Gastrocnemius medialis (tissue), 4 donors: ENCODE measurements around the gene TAF11L11. TPM values are rescaled to one million over a fixed set of nuclear protein-coding genes. Genes with fewer than 3 reads are reported as not detected.
"Not testable (repeated sequence)": the region's sequence is repeated elsewhere in the genome, so short reads cannot be mapped to it uniquely, and the experiment has no call there.

Experiments used
- ATAC-seq, 2 donors: fragments of 150-250 bp; one replicate each; pipeline ENCODE4 v1.9.1; 2016
- DNase-seq, 2 donors: peaks; one replicate each; pipeline ENCODE4 v3.0.0-alpha.2; 2019
- H3K27ac ChIP-seq, 4 donors: fragments of 200-600 bp; sonication (generic); 1 replicate in 1 of 4; 2 replicates in 3 of 4; pipeline ENCODE4 v1.5.1; 2016 to 2018; ENCODE audit warnings: mild to moderate bottlenecking in 2 of 4, moderate library complexity in 1 of 4
- H3K27me3 ChIP-seq, 3 donors: fragments of 200-600 bp; sonication (generic) in 2 of 3; 1 replicate in 1 of 3; 2 replicates in 2 of 3; pipeline versions ENCODE4 v1.5.1 to v1.6.0; 2016 to 2019; ENCODE audit warnings: mild to moderate bottlenecking in 1 of 3, moderate library complexity in 1 of 3
- H3K36me3 ChIP-seq, 2 donors: fragments of 200-600 bp; sonication (generic) in 1 of 2; one replicate each; pipeline ENCODE4 v1.5.1; 2017 to 2018
- H3K4me1 ChIP-seq, 2 donors: fragments of 200-600 bp; sonication (generic) in 1 of 2; one replicate each; pipeline ENCODE4 v1.5.1; 2016 to 2017; ENCODE audit warnings: mild to moderate bottlenecking in 2 of 2
- H3K4me3 ChIP-seq, 4 donors: fragments of 200-600 bp; sonication (generic) in 3 of 4; 1 replicate in 1 of 4; 2 replicates in 3 of 4; pipeline ENCODE4 v1.5.1; 2016 to 2019; ENCODE audit warnings: mild to moderate bottlenecking in 2 of 4
- H3K9me3 ChIP-seq, 3 donors: fragments of 200-600 bp; sonication (generic) in 2 of 3; 1 replicate in 1 of 3; 2 replicates in 2 of 3; pipeline ENCODE4 v1.5.1; 2016 to 2019
- POLR2A ChIP-seq, 2 donors: fragments of 450-650 bp; IDR thresholded peaks; one replicate each; pipeline ENCODE4 v1.6.1; 2017; ENCODE audit warnings: antibody characterized with exemption in 2 of 2, mild to moderate bottlenecking in 2 of 2, moderate library complexity in 2 of 2
- in situ Hi-C, 4 donors: fragments of 200-750 bp; cut with MboI; loops; one replicate each; pipeline versions ENCODE4 v1.15.0 to v1.8.0; 2017; ENCODE audit warnings: low sequenced_read_pairs in 4 of 4
- intact Hi-C: fragments of 100-400 bp; cut with DNase I; formaldehyde crosslinking; loops from one replicate; pipeline ENCODE4 v1.15.1; 2023; ENCODE audit warnings: low total_unique reads
- total RNA-seq, 4 donors: library from RNA; depleted of rRNA; stranded (reverse); fragments of >200 nt; gene quantifications; one replicate each; pipeline versions ENCODE4 v1.1.0 to v1.2.3, GENCODE V29; 2016
- TF ChIP-seq, protein P1 (sequence below), 5 experiments: fragments of 450-650 bp in 3 of 5; fragments of 200-600 bp in 2 of 5; sonication (generic) in 2 of 5; IDR thresholded peaks in 4 of 5; conservative IDR thresholded peaks in 1 of 5; 1 replicate in 4 of 5; 2 replicates in 1 of 5; pipeline ENCODE4 v1.5.1; 2016 to 2019; ENCODE audit warnings: antibody characterized with exemption in 5 of 5, mild to moderate bottlenecking in 3 of 5, moderate library complexity in 3 of 5

The TAF11L11 gene
- total RNA-seq, 4 donors from 2014 or later: not detected

DNA sequence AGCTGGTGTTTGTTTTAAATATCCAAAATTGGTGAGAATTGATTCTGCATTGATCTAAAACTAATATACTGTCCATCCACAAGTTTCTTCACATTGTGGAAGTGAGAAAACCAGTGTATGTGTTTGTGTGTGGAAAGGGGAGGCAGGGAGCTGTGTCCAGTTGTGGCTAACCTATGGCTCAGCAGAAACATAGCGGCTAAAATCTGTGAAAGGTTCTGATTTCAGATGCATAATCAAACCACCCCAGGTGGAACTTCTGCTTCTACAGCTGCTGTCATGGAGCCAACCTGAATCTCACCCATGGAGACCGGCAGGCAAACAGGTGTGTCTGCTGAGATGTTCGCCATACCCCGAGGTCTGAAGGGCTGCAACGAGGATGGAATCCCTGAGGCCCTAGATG, 30.2 kb downstream of the TAF11L11 start, which contains the start of gene TAF11L14:
TSS of gene TAF11L14 (plus strand) at position 301 of the 400 bp plus-strand sequence.
- Histone ChIP-seq H3K27ac (no peak within 1 kb of the TSS), H3K36me3 (no peaks in the 10 kb centered on the region), H3K27me3 (no peaks in the 10 kb centered on the region), H3K4me1 (no peaks in the 10 kb centered on the region), H3K9me3 (no peaks in the 10 kb centered on the region), H3K4me3 (no peak within 1 kb of the TSS)
- DNase-seq (no peak), ATAC-seq (no peak)
- in situ Hi-C loops: no loop called here
- intact Hi-C loops: no loop called here
- TF ChIP-seq, protein P1, sequence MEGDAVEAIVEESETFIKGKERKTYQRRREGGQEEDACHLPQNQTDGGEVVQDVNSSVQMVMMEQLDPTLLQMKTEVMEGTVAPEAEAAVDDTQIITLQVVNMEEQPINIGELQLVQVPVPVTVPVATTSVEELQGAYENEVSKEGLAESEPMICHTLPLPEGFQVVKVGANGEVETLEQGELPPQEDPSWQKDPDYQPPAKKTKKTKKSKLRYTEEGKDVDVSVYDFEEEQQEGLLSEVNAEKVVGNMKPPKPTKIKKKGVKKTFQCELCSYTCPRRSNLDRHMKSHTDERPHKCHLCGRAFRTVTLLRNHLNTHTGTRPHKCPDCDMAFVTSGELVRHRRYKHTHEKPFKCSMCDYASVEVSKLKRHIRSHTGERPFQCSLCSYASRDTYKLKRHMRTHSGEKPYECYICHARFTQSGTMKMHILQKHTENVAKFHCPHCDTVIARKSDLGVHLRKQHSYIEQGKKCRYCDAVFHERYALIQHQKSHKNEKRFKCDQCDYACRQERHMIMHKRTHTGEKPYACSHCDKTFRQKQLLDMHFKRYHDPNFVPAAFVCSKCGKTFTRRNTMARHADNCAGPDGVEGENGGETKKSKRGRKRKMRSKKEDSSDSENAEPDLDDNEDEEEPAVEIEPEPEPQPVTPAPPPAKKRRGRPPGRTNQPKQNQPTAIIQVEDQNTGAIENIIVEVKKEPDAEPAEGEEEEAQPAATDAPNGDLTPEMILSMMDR (IDR thresholded peaks at IDR 0.05 in 4 of 5, conservative IDR thresholded peaks at IDR 0.05 in 1 of 5): no peak
- TF ChIP-seq POLR2A (IDR thresholded peaks at IDR 0.05): no peak

- H3K9me3 ChIP-seq, H3K27ac ChIP-seq, in situ Hi-C loops, H3K27me3 ChIP-seq, H3K4me1 ChIP-seq, intact Hi-C loops, DNase-seq, ATAC-seq, H3K4me3 ChIP-seq, H3K36me3 ChIP-seq: not testable (repeated sequence)
These were observed 45.2 kb downstream of the TAF11L11 start for GRCh38 chr5:17649232-17649631.

DNA sequence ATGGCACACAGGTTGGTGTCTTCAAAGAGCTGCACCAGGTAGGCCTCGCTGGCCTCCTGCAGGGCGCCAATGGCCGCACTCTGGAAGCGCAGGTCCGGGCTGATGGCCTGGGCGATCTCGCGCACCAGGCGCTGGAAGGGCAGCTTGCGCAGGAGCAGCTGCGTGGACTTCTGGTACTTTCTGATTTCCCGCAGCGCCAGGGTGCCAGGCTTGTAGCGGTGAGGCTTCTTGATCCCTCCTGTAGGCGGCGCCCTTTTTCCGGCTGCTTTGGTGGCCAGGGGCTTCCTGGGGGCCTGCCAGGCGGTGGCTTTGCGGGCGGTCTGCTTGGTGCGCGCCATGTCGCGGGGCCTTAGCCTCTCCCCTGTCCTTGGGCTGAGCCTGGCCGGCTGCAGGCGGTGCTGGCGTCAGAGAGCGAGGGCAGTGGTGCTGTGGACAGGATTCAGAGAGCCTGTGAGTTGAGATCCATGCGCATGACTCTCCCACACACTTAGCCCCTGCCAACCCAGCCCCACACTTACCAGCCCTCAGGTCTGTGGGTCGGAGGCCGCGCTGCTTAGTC, 51.3 kb downstream of the TAF11L11 start:
- DNase-seq, H3K4me3 ChIP-seq, H3K9me3 ChIP-seq, H3K4me1 ChIP-seq, in situ Hi-C loops, ATAC-seq, H3K36me3 ChIP-seq, intact Hi-C loops, H3K27me3 ChIP-seq, H3K27ac ChIP-seq: not testable (repeated sequence)

Other genes starting within 250 kb of the TAF11L11 start
- gene TAF11L2, start 106.0 kb upstream of the TAF11L11 start, total RNA-seq: not detected
- gene TAF11L3, start 85.8 kb upstream of the TAF11L11 start, total RNA-seq: not detected
- gene TAF11L4, start 82.4 kb upstream of the TAF11L11 start, total RNA-seq: not detected
- not detected for gene TAF11L5, start 78.9 kb upstream of the TAF11L11 start, total RNA-seq
- not detected for gene TAF11L6, start 75.5 kb upstream of the TAF11L11 start, total RNA-seq
- gene TAF11L7, start 18.4 kb upstream of the TAF11L11 start, total RNA-seq: not detected
- gene TAF11L8, start 13.2 kb upstream of the TAF11L11 start, total RNA-seq: not detected
- gene TAF11L9, start 9.8 kb upstream of the TAF11L11 start, total RNA-seq: not detected
- gene TAF11L10, start 6.4 kb upstream of the TAF11L11 start, total RNA-seq: not detected
- gene TAF11L12, start 6.2 kb downstream of the TAF11L11 start, total RNA-seq: not detected
- not detected for gene TAF11L13, start 27.9 kb downstream of the TAF11L11 start, total RNA-seq
- gene TAF11L14, start 30.3 kb downstream of the TAF11L11 start, total RNA-seq: not detected